BLaER1 treated with 17β-estradiol and CSF1 and Interleukin-3, amounts not matched to agents 10 nM and 100 nM (cell line): ENCODE data around the gene ABCB11.
A peak's percentile ranks its signal among the peaks of the same experiment; 100 is the strongest.

ENCODE experiments used
- H3K27ac ChIP-seq, 11 experiments: shearing (Covaris generic); formaldehyde crosslinking; 2 replicates each; pipeline ENCODE4 v1.8.1; 2022
- H3K27me3 ChIP-seq, 11 experiments: shearing (Covaris generic); formaldehyde crosslinking; 2 replicates each; pipeline ENCODE4 v1.8.1; 2022
- H3K36me3 ChIP-seq, 11 experiments: shearing (Covaris generic); formaldehyde crosslinking; 2 replicates each; pipeline ENCODE4 v1.8.1; 2022
- H3K4me1 ChIP-seq, 10 experiments: shearing (Covaris generic); formaldehyde crosslinking; 2 replicates each; pipeline ENCODE4 v1.8.1; 2022
- H3K4me2 ChIP-seq, 11 experiments: shearing (Covaris generic); formaldehyde crosslinking; 2 replicates each; pipeline ENCODE4 v1.8.1; 2022
- H3K4me3 ChIP-seq, 10 experiments: shearing (Covaris generic); formaldehyde crosslinking; 2 replicates each; pipeline ENCODE4 v1.8.1; 2022
- H3K9ac ChIP-seq, 11 experiments: shearing (Covaris generic); formaldehyde crosslinking; 2 replicates each; pipeline ENCODE4 v1.8.1; 2022
- H3K9me3 ChIP-seq, 11 experiments: shearing (Covaris generic); formaldehyde crosslinking; replicated peaks in 1 of 11; 2 replicates each; pipeline ENCODE4 v1.8.1; 2022
- H4K20me1 ChIP-seq, 11 experiments: shearing (Covaris generic); formaldehyde crosslinking; 2 replicates each; pipeline ENCODE4 v1.8.1; 2022
- Cebpa-rat ChIP-seq, 11 experiments: shearing (Covaris generic); IDR thresholded peaks; 2 replicates each; pipeline ENCODE4 v1.8.1; 2022

ABCB11 gene

GRCh38 chr2:168981651-168982050, 49.5 kb downstream of the ABCB11 start:
- Histone ChIP-seq H4K20me1 (no peaks in the 10 kb centered on the region), H3K27me3 (no peaks in the 10 kb centered on the region), H3K27ac (no peak overlapping the region), H3K9ac (no peak overlapping the region), H3K4me1 (peaks cover 0 to 16% (median 4%) of the 10 kb centered on the region in 10 experiments; a peak in 9 of 20 replicates), H3K4me2 (no peak overlapping the region), H3K36me3 (no peaks in the 10 kb centered on the region), H3K4me3 (no peak overlapping the region), H3K9me3 (peaks cover 0 to 10% (median 0%) of the 10 kb centered on the region in 11 experiments; a peak in 6 of 22 replicates)
- TF ChIP-seq Cebpa-rat (IDR thresholded peaks at IDR 0.05), result no peak

- no peaks in the 10 kb centered on the region for H4K20me1 ChIP-seq
- H3K4me3 ChIP-seq, result no peak overlapping the region
- no peaks in the 10 kb centered on the region for H3K27me3 ChIP-seq
- peak overlapping the region in 5 of 11 experiments; percentile 27 to 64 (median 46); a peak in 9 of 22 replicates for H3K4me2 ChIP-seq
- peak overlapping the region in 3 of 11 experiments; percentile 33 to 54 (median 50); a peak in 4 of 22 replicates for H3K27ac ChIP-seq
- H3K9me3 ChIP-seq, result peaks cover 0 to 10% (median 0%) of the 10 kb centered on the region in 11 experiments; a peak in 6 of 22 replicates
- H3K36me3 ChIP-seq, result no peaks in the 10 kb centered on the region
- peak in 4 of 11 experiments; percentile 19 to 62 (median 48); a peak in 5 of 22 replicates for TF ChIP-seq Cebpa-rat (IDR thresholded peaks at IDR 0.05)
- 0 out of 22 replicates have a peak overlapping the region, but pooled peaks of 1 of the 11 experiments have one; percentile 12 for H3K9ac ChIP-seq
- H3K4me1 ChIP-seq, result peaks cover 0 to 16% (median 4%) of the 10 kb centered on the region in 10 experiments; a peak in 9 of 20 replicates
Observed at GRCh38 chr2:168978461-168978861, 52.7 kb downstream of the ABCB11 start.

- no peak for TF ChIP-seq Cebpa-rat (IDR thresholded peaks at IDR 0.05)
- H4K20me1 ChIP-seq, result no peaks in the 10 kb centered on the region
- no peak overlapping the region for H3K4me2 ChIP-seq
- H3K9ac ChIP-seq, result no peak overlapping the region
- no peak overlapping the region for H3K27ac ChIP-seq
- no peaks in the 10 kb centered on the region for H3K27me3 ChIP-seq
- H3K4me1 ChIP-seq, result peaks cover 0 to 16% (median 4%) of the 10 kb centered on the region in 10 experiments; a peak in 9 of 20 replicates
- H3K36me3 ChIP-seq, result no peaks in the 10 kb centered on the region
- peaks cover 0 to 10% (median 0%) of the 10 kb centered on the region in 11 experiments; a peak in 6 of 22 replicates for H3K9me3 ChIP-seq
- H3K4me3 ChIP-seq, result no peak overlapping the region
Observed at GRCh38 chr2:168977608-168978007, 53.5 kb downstream of the ABCB11 start.

- Histone ChIP-seq H3K4me2 (no peak overlapping the region), H4K20me1 (no peaks in the 10 kb centered on the region), H3K4me3 (no peak overlapping the region), H3K27me3 (no peaks in the 10 kb centered on the region), H3K9me3 (peaks cover 0 to 10% (median 0%) of the 10 kb centered on the region in 11 experiments; a peak in 6 of 22 replicates), H3K27ac (no peak overlapping the region), H3K36me3 (no peaks in the 10 kb centered on the region), H3K9ac (no peak overlapping the region), H3K4me1 (peaks cover 0 to 27% (median 4%) of the 10 kb centered on the region in 10 experiments; a peak in 10 of 20 replicates)
- no peak for TF ChIP-seq Cebpa-rat (IDR thresholded peaks at IDR 0.05)
Observed at GRCh38 chr2:168976034-168976654, 55.0 kb downstream of the ABCB11 start.

- H3K27ac ChIP-seq, result no peak overlapping the region
Observed at GRCh38 chr2:168974428-168974827, 56.7 kb downstream of the ABCB11 start.

GRCh38 chr2:168971261-168971660, 59.9 kb downstream of the ABCB11 start:
- H3K27ac ChIP-seq, result peak overlapping the region in 2 of 11 experiments; percentile 74 to 90; a peak in 4 of 22 replicates
- H3K9ac ChIP-seq, result peak overlapping the region in 1 of 11 experiments; percentile 70; a peak in 2 of 22 replicates
- no peaks in the 10 kb centered on the region for H4K20me1 ChIP-seq
- H3K9me3 ChIP-seq, result no peaks in the 10 kb centered on the region
- H3K36me3 ChIP-seq, result no peaks in the 10 kb centered on the region
- no peak overlapping the region for H3K4me3 ChIP-seq
- no peaks in the 10 kb centered on the region for H3K27me3 ChIP-seq
- H3K4me1 ChIP-seq, result peaks cover 0 to 28% (median 0%) of the 10 kb centered on the region in 10 experiments; a peak in 5 of 20 replicates
- peak overlapping the region in 2 of 11 experiments; percentile 25 to 70; a peak in 4 of 22 replicates for H3K4me2 ChIP-seq
- TF ChIP-seq Cebpa-rat (IDR thresholded peaks at IDR 0.05), result no peak

More at GRCh38 chr2:168974428-168974827, 56.7 kb downstream of the ABCB11 start:
- no peak overlapping the region for H3K4me2 ChIP-seq
- peaks cover 0 to 43% (median 4%) of the 10 kb centered on the region in 10 experiments; a peak in 10 of 20 replicates for H3K4me1 ChIP-seq
- no peak overlapping the region for H3K4me3 ChIP-seq
- no peaks in the 10 kb centered on the region for H4K20me1 ChIP-seq
- no peak for TF ChIP-seq Cebpa-rat (IDR thresholded peaks at IDR 0.05)
- no peak overlapping the region for H3K9ac ChIP-seq
- no peaks in the 10 kb centered on the region for H3K36me3 ChIP-seq
- peaks cover 0 to 10% (median 0%) of the 10 kb centered on the region in 11 experiments; a peak in 6 of 22 replicates for H3K9me3 ChIP-seq
- H3K27me3 ChIP-seq, result no peaks in the 10 kb centered on the region

- TF ChIP-seq Cebpa-rat (IDR thresholded peaks at IDR 0.05), result no peak
- Histone ChIP-seq H3K27me3 (no peaks in the 10 kb centered on the region), H3K4me3 (no peak overlapping the region), H3K9me3 (no peaks in the 10 kb centered on the region), H3K4me1 (peaks cover 0 to 28% (median 0%) of the 10 kb centered on the region in 10 experiments; a peak in 5 of 20 replicates), H3K9ac (peak overlapping the region in 1 of 11 experiments; percentile 70; a peak in 2 of 22 replicates), H3K4me2 (peak overlapping the region in 2 of 11 experiments; percentile 25 to 70; a peak in 4 of 22 replicates), H3K27ac (peak overlapping the region in 2 of 11 experiments; percentile 74 to 90; a peak in 4 of 22 replicates), H3K36me3 (no peaks in the 10 kb centered on the region), H4K20me1 (no peaks in the 10 kb centered on the region)
Observed at GRCh38 chr2:168970711-168971233, 60.4 kb downstream of the ABCB11 start.

- TF ChIP-seq Cebpa-rat (IDR thresholded peaks at IDR 0.05), result no peak
- H3K9me3 ChIP-seq, result no peaks in the 10 kb centered on the region
- peak overlapping the region in 1 of 11 experiments; percentile 70; a peak in 2 of 22 replicates for H3K4me2 ChIP-seq
- H3K27ac ChIP-seq, result no peak overlapping the region
- no peak overlapping the region for H3K9ac ChIP-seq
- H3K27me3 ChIP-seq, result no peaks in the 10 kb centered on the region
- peaks cover 0 to 28% (median 0%) of the 10 kb centered on the region in 10 experiments; a peak in 5 of 20 replicates for H3K4me1 ChIP-seq
- H4K20me1 ChIP-seq, result no peaks in the 10 kb centered on the region
- H3K4me3 ChIP-seq, result no peak overlapping the region
- no peaks in the 10 kb centered on the region for H3K36me3 ChIP-seq
Observed at GRCh38 chr2:168969865-168970264, 61.3 kb downstream of the ABCB11 start.

GRCh38 chr2:168968342-168968741, 62.8 kb downstream of the ABCB11 start:
- Histone ChIP-seq H3K9me3 (no peaks in the 10 kb centered on the region), H3K9ac (no peak overlapping the region), H3K4me2 (no peak overlapping the region), H3K27me3 (no peaks in the 10 kb centered on the region), H3K36me3 (no peaks in the 10 kb centered on the region), H3K4me3 (no peak overlapping the region), H4K20me1 (no peaks in the 10 kb centered on the region), H3K27ac (no peak overlapping the region), H3K4me1 (peaks cover 0 to 36% (median 2%) of the 10 kb centered on the region in 10 experiments; a peak in 8 of 20 replicates)
- TF ChIP-seq Cebpa-rat (IDR thresholded peaks at IDR 0.05), result no peak
